ENCODE data around the gene PUS7.

GRCh38 chr7:105450177-105450861 lies 71.8 kb downstream of the PUS7 start:
- TF ChIP-seq CTCF (IDR thresholded peaks at IDR 0.05): no peak
- TF ChIP-seq EZH2 (IDR thresholded peaks at IDR 0.05): no peak
